GOT3 (cell line): Measurements from ENCODE around the gene CILP2.

ENCODE experiments used
- DNase-seq: peaks from one replicate; lab custom pipeline; 2025; ENCODE audit warnings: mixed read lengths; lab: John Stamatoyannopoulos, UW

The CILP2 gene

GRCh38 chr19:19544954-19545591 is 7.0 kb downstream of the CILP2 start:
- no peak for DNase-seq

DNA sequence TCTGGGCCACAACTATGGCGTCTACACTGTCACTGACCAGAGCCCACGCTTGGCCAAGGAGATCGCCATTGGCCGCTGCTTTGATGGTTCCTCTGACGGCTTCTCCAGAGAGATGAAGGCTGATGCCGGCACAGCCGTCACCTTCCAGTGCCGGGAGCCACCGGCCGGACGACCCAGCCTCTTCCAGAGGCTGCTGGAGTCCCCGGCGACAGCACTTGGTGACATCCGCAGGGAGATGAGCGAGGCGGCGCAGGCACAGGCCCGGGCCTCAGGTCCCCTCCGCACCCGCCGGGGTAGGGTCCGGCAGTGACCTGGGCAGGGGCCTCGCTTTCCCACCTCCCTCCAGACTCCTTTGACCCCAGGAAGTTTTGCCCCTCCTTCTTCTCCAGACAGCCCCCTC is 7.6 kb downstream of the CILP2 start:
- no peak for DNase-seq

- no peak for DNase-seq
Observed at GRCh38 chr19:19546751-19547162, 8.7 kb downstream of the CILP2 start.

DNA sequence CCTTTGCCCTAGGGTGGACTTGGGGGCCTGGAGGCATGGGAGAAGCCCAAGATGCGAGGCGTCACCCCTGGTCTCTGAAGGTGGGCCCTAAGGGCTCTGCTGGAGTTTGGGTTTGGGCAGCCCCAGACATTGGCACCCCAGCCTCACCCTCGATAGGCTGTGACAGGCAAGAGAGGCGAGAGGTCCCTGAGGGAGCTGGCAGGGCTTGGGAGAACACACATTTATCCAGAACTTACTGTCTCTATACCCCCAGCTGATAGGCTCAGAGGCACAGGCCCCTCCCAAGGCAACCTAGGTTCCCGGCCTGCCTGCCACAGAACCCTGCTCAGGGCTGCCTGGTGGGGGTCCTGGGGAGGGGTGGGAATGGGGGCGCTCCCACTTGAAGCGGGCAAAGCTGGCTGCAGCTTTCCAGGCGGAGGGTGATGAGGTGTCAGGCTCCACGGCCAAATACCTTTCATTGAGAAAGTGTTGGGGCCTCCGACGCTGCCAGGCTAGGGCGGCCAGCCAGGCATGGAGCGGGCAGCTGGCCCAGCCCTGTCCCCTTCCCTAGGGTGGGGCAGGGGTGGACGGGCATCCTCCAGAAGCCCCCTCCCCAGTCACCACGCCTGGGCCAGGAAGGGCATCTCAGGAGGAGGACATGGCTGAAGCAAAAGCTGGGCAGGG is 9.7 kb downstream of the CILP2 start:
- DNase-seq: no peak

DNA sequence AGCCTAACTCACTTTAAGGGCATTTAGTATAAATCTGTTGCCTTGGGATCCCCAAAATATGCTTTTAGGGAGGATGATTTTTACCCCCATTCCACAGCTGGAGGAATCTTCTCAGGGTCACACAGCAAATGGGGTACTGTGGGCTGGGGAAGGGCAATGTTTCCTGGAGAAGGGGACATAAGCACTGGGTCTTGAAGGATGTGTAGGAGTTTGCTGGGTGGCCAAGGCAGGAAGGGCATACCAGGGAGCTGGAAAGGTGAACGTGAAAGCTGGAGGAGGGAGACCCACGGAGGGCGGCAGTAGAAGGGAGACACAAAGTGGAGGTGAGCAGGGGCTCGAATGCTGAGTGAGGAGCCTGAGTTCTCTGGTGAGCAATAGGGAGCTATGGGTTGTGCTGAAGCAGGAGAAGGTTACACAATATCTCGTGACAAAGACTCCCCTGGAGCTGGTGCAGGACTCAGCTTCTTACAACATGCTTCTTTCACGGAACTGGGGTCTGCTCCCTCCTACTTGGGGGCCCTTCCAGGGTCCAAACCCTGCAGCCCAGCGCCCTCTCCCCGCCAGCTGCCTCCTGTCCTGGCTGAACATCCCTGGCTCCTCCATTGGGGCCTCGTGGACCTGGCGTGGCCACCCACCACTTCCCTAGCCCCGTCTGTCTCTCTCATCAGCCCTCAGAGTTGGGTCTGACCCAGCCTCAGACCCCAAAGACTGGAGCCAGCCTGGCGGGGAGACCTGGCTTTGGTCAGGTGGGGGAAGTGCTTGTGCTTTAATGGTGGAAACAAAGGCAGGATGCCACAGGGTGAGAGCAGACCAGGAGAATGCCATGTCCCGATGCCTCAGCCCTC is 11.1 kb downstream of the CILP2 start:
- no peak for DNase-seq

- no peak for DNase-seq
Observed at GRCh38 chr19:19549804-19550464, 11.9 kb downstream of the CILP2 start.

DNA sequence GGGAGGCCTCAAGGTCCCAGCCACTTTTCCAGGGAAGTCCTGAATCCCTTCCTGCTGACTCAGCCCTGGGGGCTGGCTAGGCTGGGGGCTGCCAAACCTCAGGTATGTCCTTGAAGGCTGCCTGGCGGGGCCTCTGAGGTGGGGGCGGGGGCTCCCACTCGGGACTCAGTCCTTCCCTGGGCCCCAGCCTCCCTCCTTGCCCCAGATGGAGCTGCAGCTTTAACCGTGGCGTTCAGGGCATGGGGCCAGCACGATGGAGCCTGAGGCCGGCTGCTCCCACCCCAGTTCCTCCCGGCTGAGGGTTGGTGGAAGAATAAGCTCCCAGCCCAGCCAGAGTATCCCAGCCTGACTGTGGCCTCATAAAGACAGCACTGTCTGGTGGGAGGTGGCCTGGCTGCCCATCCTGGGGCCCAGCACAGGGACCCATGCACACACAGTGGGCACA is 12.4 kb downstream of the CILP2 start:
- no peak for DNase-seq

- no peak for DNase-seq
Observed at GRCh38 chr19:19550972-19551852, 13.1 kb downstream of the CILP2 start.

DNA sequence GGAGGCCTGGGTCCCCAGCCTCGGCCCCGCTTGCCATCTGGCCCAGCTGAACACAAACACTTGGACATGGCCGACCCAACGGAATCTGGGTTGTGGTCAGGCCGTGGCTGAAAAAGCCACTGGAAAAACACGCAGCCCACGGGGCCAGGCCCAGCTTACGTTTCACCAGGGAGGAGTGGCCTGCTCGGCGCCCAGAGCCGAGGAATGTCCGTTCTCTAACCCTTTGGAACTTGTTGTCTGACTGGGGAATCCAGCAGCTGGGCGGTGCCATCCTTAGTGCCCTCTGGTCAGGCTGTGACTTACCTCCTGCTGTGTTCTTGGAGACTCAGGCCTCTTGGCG is 13.8 kb downstream of the CILP2 start:
- DNase-seq: no peak

- DNase-seq: no peak
Observed at GRCh38 chr19:19552798-19553197, 14.7 kb downstream of the CILP2 start.

GRCh38 chr19:19553670-19554069 is 15.6 kb downstream of the CILP2 start:
- DNase-seq: no peak

- DNase-seq: no peak
Observed at GRCh38 chr19:19554074-19555023, 16.3 kb downstream of the CILP2 start.

DNA sequence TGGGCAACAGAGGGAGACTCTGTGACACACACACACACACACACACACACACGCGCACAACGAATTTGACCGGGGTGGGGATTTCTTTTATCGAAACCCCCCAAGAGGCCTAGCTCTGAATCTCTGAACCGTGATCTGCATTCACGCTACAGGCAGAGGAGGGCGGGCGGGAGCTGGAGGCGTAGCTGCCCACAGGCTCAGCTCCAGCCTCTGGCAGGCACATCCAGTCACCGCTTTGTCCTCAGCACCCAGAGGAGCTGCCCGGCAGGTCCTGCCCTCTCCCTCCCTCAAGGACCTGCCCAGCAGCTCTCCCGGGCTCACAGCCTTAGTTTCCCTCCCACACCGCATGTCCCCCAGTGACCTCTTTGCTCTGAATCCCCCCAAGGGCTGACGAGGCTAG is 20.0 kb downstream of the CILP2 start:
- no peak for DNase-seq

DNA sequence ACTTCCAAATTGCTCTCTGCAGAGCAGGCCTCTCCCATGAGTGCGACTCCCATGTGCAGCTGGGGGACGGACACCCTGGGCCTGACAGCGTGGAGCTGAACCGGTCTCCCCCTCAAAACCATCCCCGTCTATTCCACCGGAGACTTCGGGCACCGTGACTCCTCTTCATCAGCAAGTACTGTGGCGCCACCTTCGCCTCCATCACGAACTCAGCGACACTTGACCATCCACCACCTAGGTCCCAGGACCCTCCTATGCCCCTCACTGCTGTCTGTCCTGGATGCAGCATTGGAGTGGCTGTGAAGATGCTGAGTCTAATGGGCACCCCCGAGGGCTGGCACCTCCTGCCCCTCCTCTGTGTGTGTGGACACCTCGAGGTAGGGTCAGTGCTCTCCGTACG is 20.6 kb downstream of the CILP2 start:
- no peak for DNase-seq

DNA sequence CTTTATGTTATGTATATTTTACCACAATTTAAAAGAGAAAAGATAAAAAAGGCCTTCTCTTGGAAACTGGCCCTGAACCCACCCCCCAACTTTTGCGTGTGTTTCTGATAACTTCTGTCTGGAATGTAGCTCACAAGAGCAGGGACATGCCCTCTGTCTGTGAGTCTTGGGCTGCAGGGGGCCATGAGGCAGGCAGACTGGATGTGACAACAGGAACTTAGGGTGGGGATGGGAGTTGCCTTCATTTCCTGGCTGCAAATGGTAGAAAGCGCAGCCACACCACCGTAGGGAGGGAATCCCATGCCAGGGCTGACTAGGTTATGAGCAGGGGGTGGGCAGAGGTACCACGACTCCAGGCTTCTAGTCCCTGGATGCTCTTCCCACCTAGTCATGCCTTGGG is 21.9 kb downstream of the CILP2 start:
- DNase-seq: no peak

DNA sequence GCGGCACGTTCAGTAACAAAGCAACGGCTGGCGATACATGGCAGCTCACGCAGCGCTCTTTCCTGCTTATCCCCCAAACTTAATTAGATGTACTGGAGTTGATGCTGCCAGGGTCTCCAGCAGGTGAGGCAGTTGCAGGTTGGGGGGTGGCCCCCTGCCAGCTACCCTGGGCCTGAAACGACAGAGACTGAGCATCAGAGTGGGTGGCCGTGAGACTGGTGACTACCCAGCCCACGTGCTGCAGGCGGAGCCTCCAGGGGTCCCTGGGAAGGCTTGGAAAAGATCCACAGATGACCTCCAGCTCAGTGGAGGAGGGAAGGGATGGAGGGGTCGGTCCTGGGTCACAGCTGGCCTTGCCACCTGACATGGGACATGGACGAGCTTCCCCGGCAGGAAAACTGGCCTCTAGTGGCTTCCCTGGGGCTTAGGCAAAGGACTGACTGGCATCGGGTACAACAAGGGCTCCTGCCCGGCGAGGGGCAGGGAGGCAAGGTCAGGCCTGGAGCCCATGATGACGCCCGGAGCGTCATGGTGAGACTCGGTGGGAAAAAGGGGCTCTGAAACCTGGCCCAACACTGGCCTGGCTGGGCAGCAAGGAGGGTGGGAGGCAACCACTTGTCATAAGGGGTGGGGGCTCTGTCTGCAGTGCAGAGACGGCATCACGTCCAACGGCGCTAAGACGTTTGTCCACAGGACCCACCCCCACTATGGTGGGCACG is 24.0 kb downstream of the CILP2 start:
- DNase-seq: no peak

GRCh38 chr19:19562665-19563347 is 24.7 kb downstream of the CILP2 start:
- no peak for DNase-seq

DNA sequence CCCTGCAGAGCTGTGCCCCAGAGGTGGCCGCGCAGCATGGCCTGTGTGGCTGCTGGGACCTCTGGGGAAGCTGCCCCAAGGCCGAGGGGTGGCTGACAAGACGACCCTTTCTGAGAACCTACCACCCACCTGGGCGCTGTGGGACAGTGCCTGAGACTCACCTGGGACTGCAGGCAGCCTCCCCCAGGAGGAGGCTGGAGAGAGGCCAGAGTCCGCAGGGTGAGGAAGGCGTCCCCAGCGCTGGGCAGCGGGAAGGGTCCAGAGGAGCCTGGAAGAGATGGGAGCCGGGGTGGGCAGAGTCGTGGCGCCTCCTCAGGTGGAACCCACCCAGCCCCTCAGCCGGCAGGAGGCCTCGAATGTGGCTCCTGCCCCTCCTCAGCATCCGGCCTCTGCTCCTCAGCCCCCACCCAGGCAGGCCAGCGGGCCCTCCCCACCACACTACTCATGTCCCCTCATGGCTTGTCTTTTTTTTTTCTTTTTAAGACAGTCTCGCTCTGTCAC is 25.3 kb downstream of the CILP2 start:
- DNase-seq: no peak

DNA sequence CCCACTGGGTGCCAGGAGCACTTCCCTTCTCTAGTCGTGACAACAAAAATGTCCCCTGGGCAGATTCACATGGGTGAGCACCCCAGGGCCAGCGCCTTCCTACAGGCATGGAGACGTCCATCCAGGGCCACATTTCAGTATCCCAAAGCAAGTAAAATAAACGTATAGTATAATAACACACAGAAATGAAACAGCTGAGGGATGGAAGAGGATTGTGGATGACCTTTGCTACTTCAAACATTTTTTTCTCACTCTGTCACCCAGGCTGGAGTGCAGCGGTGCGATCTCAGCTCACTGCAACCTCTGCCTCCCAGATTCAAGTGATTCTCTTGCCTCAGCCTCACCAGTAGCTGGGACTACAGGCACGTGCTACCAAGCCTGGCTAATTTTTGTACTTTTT is 28.2 kb downstream of the CILP2 start:
- no peak for DNase-seq
